ENCODE data around the gene FAXDC2.

DNA sequence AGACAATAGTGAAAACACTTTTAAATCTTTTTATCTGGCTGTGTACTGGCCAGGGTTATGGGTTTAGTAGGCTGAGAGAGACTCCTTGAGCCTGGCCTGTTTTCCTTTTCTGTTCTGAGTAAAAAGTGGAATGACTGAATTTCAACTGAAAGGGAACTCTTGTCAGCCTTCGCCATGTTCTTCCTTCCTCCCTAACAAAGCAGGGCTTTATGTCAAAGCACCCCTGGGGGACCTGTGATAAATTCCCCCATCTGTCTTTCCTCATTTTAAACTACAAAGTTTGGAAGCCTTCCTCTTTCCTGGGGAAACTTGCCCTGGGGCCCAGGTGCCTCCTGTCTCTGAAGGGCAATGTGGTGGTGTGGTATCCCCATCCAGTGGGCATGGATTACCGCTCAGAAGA, 65.5 kb downstream of the FAXDC2 start:
- TF ChIP-seq, protein P1, sequence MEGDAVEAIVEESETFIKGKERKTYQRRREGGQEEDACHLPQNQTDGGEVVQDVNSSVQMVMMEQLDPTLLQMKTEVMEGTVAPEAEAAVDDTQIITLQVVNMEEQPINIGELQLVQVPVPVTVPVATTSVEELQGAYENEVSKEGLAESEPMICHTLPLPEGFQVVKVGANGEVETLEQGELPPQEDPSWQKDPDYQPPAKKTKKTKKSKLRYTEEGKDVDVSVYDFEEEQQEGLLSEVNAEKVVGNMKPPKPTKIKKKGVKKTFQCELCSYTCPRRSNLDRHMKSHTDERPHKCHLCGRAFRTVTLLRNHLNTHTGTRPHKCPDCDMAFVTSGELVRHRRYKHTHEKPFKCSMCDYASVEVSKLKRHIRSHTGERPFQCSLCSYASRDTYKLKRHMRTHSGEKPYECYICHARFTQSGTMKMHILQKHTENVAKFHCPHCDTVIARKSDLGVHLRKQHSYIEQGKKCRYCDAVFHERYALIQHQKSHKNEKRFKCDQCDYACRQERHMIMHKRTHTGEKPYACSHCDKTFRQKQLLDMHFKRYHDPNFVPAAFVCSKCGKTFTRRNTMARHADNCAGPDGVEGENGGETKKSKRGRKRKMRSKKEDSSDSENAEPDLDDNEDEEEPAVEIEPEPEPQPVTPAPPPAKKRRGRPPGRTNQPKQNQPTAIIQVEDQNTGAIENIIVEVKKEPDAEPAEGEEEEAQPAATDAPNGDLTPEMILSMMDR (IDR thresholded peaks at IDR 0.05), result no peak
- TF ChIP-seq EZH2 (IDR thresholded peaks at IDR 0.05), result no peak
- no peak for TF ChIP-seq EZH2phosphoT487 (IDR thresholded peaks at IDR 0.05)

Measured in neural progenitor cell (in vitro differentiated cells).